ENCODE results near the gene PHAF1. TPM values are rescaled to one million over a fixed set of nuclear protein-coding genes. Genes with fewer than 3 reads are reported as not detected.

The PHAF1 gene
- total RNA-seq, 2 donors from 2014 or later: 10.0 to 14.0 TPM

GRCh38 chr16:67191411-67191994, 81.8 kb downstream of the PHAF1 start:
- no peak for TF ChIP-seq CTCF (IDR thresholded peaks at IDR 0.05)

DNA sequence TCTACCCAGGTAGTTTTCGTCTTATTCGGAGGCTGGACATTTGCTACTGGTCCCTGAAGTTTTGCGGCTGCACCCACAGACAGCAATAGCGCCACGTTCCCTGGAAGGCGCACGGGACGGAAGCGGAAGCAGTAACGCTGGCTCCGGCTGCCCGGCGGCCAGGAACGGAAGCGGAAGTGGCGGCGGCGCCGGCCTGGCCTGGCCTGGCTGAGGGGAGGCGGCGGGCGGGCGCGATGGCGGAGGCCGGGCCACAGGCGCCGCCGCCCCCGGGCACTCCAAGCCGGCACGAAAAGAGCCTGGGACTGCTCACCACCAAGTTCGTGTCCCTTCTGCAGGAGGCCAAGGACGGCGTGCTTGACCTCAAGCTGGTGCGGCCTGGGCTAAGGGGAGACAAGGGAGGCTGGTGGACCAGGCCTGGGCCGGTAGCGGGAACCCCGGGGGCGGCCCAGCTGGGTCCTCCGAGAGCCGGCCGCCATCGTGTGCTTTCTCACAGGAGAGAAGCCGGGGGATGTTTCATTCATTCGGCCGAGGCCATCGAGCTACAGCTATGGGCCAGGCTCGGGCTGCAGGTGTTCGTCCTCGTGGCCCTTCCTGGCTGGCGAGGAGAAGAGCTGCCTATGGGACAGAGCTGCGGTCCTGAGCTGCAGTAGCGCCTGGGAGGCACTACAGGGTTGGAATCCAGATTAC, 82.4 kb downstream of the PHAF1 start, which contains the start of gene E2F4:
Gene E2F4 (plus strand): TSS at position 161 of the 687 bp plus-strand sequence. CDS start 73 bp downstream, at position 234.
- Histone ChIP-seq H3K4me1 (peaks cover 18% of the 10 kb centered on the region), H3K27ac (peak within 1 kb of the TSS; percentile 60)
- intact Hi-C loops (cut with DNase I): no loop called here

More at GRCh38 chr16:67191411-67191994, 81.8 kb downstream of the PHAF1 start:
- DNase-seq: no peak
- Histone ChIP-seq H3K27ac (no peak overlapping the region), H3K9ac (ENCODE audit: low read depth in 2 of 2, low read length in 2 of 2) (no peak overlapping the region), H3K9me3 (no peaks in the 10 kb centered on the region), H3K27me3 (no peaks in the 10 kb centered on the region), H3K4me1 (peaks cover 18% of the 10 kb centered on the region), H3K36me3 (peaks cover 14% of the 10 kb centered on the region), H3K4me3 (peak overlapping the region; percentile 100)
- intact Hi-C loops (cut with DNase I): no loop called here

DNA sequence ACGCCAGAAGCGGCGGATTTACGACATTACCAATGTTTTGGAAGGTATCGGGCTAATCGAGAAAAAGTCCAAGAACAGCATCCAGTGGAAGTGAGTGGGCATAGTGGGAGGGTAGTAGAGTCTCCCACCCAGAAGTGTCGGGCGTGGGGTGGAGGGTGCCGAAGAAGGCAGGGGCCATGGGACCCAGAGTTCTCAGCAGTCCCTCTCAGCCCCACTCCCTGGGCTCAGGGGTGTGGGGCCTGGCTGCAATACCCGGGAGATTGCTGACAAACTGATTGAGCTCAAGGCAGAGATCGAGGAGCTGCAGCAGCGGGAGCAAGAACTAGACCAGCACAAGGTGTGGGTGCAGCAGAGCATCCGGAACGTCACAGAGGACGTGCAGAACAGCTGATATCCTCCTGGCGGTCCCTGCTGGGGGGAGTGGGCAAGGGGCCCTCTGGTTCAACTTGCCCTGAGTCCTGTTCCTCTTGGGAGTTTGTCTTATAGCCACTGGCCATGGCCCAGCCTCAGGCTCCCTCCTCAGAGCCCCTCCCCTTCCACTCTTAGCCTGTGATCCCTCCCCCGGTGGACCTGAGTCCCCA, 83.1 kb downstream of the PHAF1 start:
- Histone ChIP-seq H3K27me3 (no peaks in the 10 kb centered on the region), H3K4me3 (peak overlapping the region; percentile 100), H3K9me3 (no peaks in the 10 kb centered on the region), H3K9ac (ENCODE audit: low read depth in 2 of 2, low read length in 2 of 2) (peak overlapping the region; percentile 98 to 99), H3K36me3 (peaks cover 22% of the 10 kb centered on the region), H3K27ac (peak overlapping the region; percentile 60), H3K4me1 (peaks cover 18% of the 10 kb centered on the region)
- no peak for TF ChIP-seq CTCF (IDR thresholded peaks at IDR 0.05)
- DNase-seq: no peak
- intact Hi-C loops (cut with DNase I): no loop called here

More for the DNA sequence above, 82.4 kb downstream of the PHAF1 start, which contains the start of gene E2F4:
- DNase-seq: peak; percentile 91
- Histone ChIP-seq H3K4me3 (peak within 1 kb of the TSS; percentile 100), H3K27me3 (no peaks in the 10 kb centered on the region), H3K36me3 (peaks cover 21% of the 10 kb centered on the region), H3K9ac (ENCODE audit: low read depth in 2 of 2, low read length in 2 of 2) (peak within 1 kb of the TSS; percentile 98 to 99), H3K9me3 (no peaks in the 10 kb centered on the region)
- no peak for TF ChIP-seq CTCF (IDR thresholded peaks at IDR 0.05)

DNA sequence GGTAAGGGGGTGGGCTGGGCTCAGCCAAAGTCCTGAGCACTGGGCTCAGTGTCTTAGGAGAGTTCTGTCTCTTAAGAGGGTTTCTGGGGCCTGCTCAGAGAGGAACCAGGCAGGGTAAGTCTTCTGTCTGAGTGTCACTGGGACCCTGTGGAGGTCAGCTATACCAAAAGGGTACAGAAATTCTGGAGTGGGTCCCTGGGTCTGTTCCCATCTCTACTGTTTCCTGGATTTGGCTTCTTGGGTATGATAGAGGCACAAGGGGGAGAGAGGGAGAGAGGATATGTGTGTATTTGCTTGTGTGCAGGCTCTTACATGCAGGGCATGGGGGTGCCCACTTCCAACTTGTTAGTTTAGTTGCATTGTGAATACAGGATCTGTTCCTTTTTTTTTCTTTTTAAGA, 83.8 kb downstream of the PHAF1 start:
- Histone ChIP-seq H3K36me3 (peaks cover 22% of the 10 kb centered on the region), H3K4me3 (peak overlapping the region; percentile 100), H3K9me3 (no peaks in the 10 kb centered on the region), H3K27ac (no peak overlapping the region), H3K9ac (ENCODE audit: low read depth in 2 of 2, low read length in 2 of 2) (peak overlapping the region; percentile 98 to 99), H3K4me1 (peaks cover 18% of the 10 kb centered on the region), H3K27me3 (no peaks in the 10 kb centered on the region)
- intact Hi-C loops (cut with DNase I): no loop called here
- DNase-seq: no peak
- TF ChIP-seq CTCF (IDR thresholded peaks at IDR 0.05): no peak

- intact Hi-C loops (cut with DNase I): no loop called here
- no peaks in the 10 kb centered on the region for H3K9me3 ChIP-seq
- H3K36me3 ChIP-seq: peaks cover 22% of the 10 kb centered on the region
- H3K27ac ChIP-seq: no peak overlapping the region
- no peaks in the 10 kb centered on the region for H3K27me3 ChIP-seq
- no peak overlapping the region for H3K4me3 ChIP-seq
- peak overlapping the region; percentile 37 to 99 for H3K9ac ChIP-seq (ENCODE audit: low read depth in 2 of 2, low read length in 2 of 2)
- DNase-seq: no peak
- no peak for TF ChIP-seq CTCF (IDR thresholded peaks at IDR 0.05)
- H3K4me1 ChIP-seq: peaks cover 18% of the 10 kb centered on the region
Observed at GRCh38 chr16:67194260-67194659, 84.5 kb downstream of the PHAF1 start.

Data from colonic mucosa (tissue), 4 donors.